ENCODE data around the gene SMIM35. TPM values are rescaled to one million over a fixed set of nuclear protein-coding genes. Genes with fewer than 3 reads are reported as not detected.

The SMIM35 gene
- total RNA-seq, 3 donors from 2014 or later (not counting 1 experiment from before 2014, with no cell fraction given) = 0.30 to 0.68 (median 0.33) TPM

DNA sequence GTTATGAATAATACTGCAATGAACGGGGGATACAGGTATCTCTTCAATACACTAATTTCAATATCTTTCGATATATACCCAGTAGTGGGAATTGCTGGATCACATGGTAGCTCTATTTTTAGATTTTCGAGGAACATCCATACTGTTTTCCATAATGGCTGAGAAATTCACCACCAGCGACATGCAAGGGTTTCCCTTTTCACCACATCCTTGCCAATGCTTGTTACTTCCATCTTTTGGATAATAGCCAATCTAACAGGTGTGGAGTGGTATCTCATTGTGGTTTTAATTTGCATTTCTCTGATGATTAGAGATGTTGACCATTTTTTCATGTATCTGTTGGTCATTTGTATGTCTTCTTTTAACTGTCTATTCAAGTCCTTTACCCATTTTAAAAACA, 94.6 kb downstream of the SMIM35 start:
- peak overlapping the region; percentile 60 to 98 for H3K27ac Mint-ChIP-seq
- TF ChIP-seq, protein P1, sequence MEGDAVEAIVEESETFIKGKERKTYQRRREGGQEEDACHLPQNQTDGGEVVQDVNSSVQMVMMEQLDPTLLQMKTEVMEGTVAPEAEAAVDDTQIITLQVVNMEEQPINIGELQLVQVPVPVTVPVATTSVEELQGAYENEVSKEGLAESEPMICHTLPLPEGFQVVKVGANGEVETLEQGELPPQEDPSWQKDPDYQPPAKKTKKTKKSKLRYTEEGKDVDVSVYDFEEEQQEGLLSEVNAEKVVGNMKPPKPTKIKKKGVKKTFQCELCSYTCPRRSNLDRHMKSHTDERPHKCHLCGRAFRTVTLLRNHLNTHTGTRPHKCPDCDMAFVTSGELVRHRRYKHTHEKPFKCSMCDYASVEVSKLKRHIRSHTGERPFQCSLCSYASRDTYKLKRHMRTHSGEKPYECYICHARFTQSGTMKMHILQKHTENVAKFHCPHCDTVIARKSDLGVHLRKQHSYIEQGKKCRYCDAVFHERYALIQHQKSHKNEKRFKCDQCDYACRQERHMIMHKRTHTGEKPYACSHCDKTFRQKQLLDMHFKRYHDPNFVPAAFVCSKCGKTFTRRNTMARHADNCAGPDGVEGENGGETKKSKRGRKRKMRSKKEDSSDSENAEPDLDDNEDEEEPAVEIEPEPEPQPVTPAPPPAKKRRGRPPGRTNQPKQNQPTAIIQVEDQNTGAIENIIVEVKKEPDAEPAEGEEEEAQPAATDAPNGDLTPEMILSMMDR (IDR thresholded peaks at IDR 0.05) = no peak
- no peaks in the 10 kb centered on the region for H3K27me3 Mint-ChIP-seq (ENCODE audit: low read depth in 2 of 2)
- Histone ChIP-seq H3K36me3 (ENCODE audit: control insufficient read depth, insufficient read depth, low read length) (peaks cover 93% of the 10 kb centered on the region), H3K4me1 (ENCODE audit: control insufficient read depth, insufficient read depth, low read length) (peaks cover 78% of the 10 kb centered on the region), H3K27ac (ENCODE audit: low read length) (no peak overlapping the region), H3K27me3 (ENCODE audit: control insufficient read depth, insufficient read depth, low read length) (no peaks in the 10 kb centered on the region), H3K4me3 (ENCODE audit: low read length) (peak overlapping the region; percentile 20), H3K9me3 (ENCODE audit: control insufficient read depth, insufficient read depth, low read length) (no peaks in the 10 kb centered on the region)
- H3K4me1 Mint-ChIP-seq = peaks cover 83 to 87% of the 10 kb centered on the region in 2 donors
- 65% methylated on average over 4 of the region's 4 CpGs for WGBS (ENCODE audit: insufficient coverage)
- peak overlapping the region; percentile 99 for H3K4me3 Mint-ChIP-seq
- DNase-seq (no peak), ATAC-seq (no peak)
- peaks cover 29% of the 10 kb centered on the region for H3K36me3 Mint-ChIP-seq
- intact Hi-C loops (cut with micrococcal nuclease) = no loop called here
- H3K9me3 Mint-ChIP-seq = no peaks in the 10 kb centered on the region

DNA sequence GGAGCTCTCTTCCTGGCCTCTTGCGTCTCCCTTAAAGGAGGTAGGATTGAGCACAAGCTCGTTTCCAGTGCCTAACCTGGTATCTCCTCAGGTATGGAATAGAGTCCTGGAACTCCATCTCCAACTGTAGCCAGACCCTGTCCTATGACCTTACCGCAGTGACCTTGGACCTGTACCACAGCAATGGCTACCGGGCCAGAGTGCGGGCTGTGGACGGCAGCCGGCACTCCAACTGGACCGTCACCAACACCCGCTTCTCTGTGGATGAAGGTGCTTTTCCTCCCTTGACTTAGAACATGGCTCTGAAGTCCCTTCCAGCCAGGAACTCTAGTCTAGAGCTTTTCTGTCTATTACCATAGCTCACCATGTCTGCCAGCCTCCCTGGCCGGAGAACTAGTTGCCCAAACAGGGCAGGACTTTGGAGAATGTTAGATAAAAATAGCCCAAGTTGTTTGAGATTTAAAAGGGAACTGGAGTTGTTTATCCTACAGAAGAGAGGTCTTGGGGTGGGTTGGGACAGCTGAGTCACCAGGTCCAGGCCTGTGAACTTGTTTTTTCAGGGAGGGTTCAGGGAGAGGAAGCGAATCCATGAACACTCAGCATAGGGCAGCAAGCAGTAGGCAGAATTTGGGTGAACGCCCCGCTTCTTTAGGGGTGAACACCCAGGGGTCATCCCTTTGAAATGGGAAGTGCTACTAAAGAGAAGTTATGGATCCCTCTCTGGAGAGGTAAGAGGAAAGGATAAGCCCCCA, 97.2 kb downstream of the SMIM35 start:
- peaks cover 73% of the 10 kb centered on the region for H3K4me1 ChIP-seq (ENCODE audit: control insufficient read depth, insufficient read depth, low read length)
- H3K4me3 ChIP-seq (ENCODE audit: low read length) = peak overlapping the region; percentile 99
- Mint-ChIP-seq H3K9me3 (no peaks in the 10 kb centered on the region), H3K36me3 (peaks cover 31% of the 10 kb centered on the region), H3K4me1 (peaks cover 83 to 88% of the 10 kb centered on the region in 2 donors), H3K27ac (peak overlapping the region; percentile 94 to 98), H3K27me3 (ENCODE audit: low read depth in 2 of 2) (no peaks in the 10 kb centered on the region), H3K4me3 (peak overlapping the region; percentile 99)
- WGBS (ENCODE audit: insufficient coverage) = 80% methylated on average over 13 of the region's 13 CpGs
- intact Hi-C loops (cut with micrococcal nuclease) = loop anchor here (5.0 kb wide), 1 partner anchor 63 kb away; no protein-coding TSS in a partner anchor
- H3K36me3 ChIP-seq (ENCODE audit: control insufficient read depth, insufficient read depth, low read length) = peaks cover 67% of the 10 kb centered on the region
- no peak for ATAC-seq
- TF ChIP-seq, protein P1 (IDR thresholded peaks at IDR 0.05) = no peak
- DNase-seq = no peak
- no peaks in the 10 kb centered on the region for H3K27me3 ChIP-seq (ENCODE audit: control insufficient read depth, insufficient read depth, low read length)
- no peaks in the 10 kb centered on the region for H3K9me3 ChIP-seq (ENCODE audit: control insufficient read depth, insufficient read depth, low read length)
- peak overlapping the region; percentile 46 for H3K27ac ChIP-seq (ENCODE audit: low read length)

GRCh38 chr11:117986981-117987574, 99.7 kb downstream of the SMIM35 start:
- Mint-ChIP-seq H3K4me3 (peak overlapping the region; percentile 99), H3K27ac (peak overlapping the region; percentile 94 to 98), H3K36me3 (peaks cover 21% of the 10 kb centered on the region), H3K27me3 (ENCODE audit: low read depth in 2 of 2) (no peaks in the 10 kb centered on the region), H3K9me3 (no peaks in the 10 kb centered on the region), H3K4me1 (peaks cover 81 to 83% of the 10 kb centered on the region in 2 donors)
- intact Hi-C loops (cut with micrococcal nuclease) = loop anchor here (1.0 to 5.0 kb wide), 4 partner anchors 18 to 65 kb away; no protein-coding TSS in a partner anchor
- WGBS (ENCODE audit: insufficient coverage) = 10% methylated on average over 15 of the region's 15 CpGs
- ATAC-seq (peak; percentile 38 to 53 (median 38)), DNase-seq (peak; percentile 39 to 89)
- no peaks in the 10 kb centered on the region for H3K9me3 ChIP-seq (ENCODE audit: control insufficient read depth, insufficient read depth, low read length)
- peak overlapping the region; percentile 99 for H3K4me3 ChIP-seq (ENCODE audit: low read length)
- H3K36me3 ChIP-seq (ENCODE audit: control insufficient read depth, insufficient read depth, low read length) = peaks cover 42% of the 10 kb centered on the region
- TF ChIP-seq, protein P1 (IDR thresholded peaks at IDR 0.05) = no peak
- H3K4me1 ChIP-seq (ENCODE audit: control insufficient read depth, insufficient read depth, low read length) = peaks cover 73% of the 10 kb centered on the region
- H3K27ac ChIP-seq (ENCODE audit: low read length) = peak overlapping the region; percentile 96
- no peaks in the 10 kb centered on the region for H3K27me3 ChIP-seq (ENCODE audit: control insufficient read depth, insufficient read depth, low read length)

Measured in natural killer cell (primary cell).